ENCODE results near the gene MON1B.

MON1B gene

DNA sequence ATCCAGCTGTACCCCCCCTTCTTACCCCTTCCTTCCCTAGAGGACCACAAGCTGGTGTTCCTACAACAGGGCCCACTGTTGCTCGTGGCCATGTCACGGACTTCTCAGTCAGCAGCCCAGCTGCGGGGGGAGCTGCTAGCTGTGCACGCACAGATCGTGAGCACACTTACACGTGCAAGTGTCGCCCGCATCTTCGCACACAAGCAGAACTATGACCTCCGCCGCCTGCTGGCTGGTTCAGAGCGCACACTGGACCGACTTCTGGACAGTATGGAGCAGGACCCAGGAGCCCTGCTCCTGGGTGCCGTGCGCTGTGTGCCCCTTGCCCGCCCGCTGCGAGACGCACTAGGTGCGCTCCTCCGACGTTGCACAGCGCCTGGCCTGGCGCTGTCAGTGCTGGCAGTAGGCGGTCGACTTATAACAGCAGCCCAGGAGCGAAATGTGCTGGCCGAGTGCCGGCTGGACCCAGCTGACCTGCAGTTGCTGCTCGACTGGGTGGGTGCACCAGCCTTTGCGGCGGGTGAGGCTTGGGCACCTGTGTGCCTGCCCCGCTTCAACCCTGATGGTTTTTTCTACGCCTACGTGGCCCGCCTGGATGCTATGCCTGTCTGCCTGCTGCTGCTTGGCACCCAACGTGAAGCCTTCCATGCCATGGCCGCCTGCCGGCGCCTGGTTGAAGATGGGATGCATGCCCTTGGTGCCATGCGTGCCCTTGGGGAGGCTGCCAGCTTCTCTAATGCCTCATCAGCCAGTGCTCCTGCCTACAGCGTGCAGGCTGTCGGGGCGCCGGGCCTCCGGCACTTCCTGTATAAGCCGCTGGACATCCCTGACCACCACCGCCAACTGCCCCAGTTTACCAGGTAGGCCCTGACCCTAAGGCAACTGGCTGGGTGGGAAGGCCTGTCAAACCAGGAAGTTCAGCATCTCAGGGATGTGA lies 3.6 kb downstream of the MON1B start:
- DNase-seq (ENCODE audit: low read depth) = no peak
- H3K4me3 ChIP-seq (ENCODE audit: low read depth, low read length) = no peak overlapping the region

GRCh38 chr16:77195411-77195810 lies 4.4 kb downstream of the MON1B start:
- no peak for DNase-seq (ENCODE audit: low read depth)
- no peak overlapping the region for H3K4me3 ChIP-seq (ENCODE audit: low read depth, low read length)

DNA sequence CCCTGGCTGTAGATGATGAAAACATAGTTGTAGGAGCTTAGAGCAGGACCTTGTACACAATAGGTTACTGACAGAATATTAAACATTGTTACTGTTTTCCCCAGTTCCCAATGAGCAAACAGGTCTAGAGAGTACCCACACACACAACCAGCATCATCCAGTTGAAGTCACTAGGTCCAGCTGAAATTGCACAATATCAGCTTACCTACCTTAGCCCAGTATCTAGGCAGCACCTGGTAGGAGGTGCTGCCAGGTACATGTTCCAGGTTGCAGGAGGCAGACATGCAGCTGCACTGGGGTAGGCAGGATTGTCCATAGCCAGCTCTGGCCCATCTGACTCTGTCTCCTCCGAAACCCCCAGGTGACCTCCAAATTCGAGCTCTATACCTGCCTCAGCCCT lies 6.8 kb downstream of the MON1B start:
- no peak for DNase-seq (ENCODE audit: low read depth)
- H3K4me3 ChIP-seq (ENCODE audit: low read depth, low read length) = no peak overlapping the region

- no peak for DNase-seq (ENCODE audit: low read depth)
- no peak within 1 kb of the TSS for H3K4me3 ChIP-seq (ENCODE audit: low read depth, low read length)
These were observed 8.2 kb downstream of the MON1B start, which contains the start of gene SYCE1L for GRCh38 chr16:77199211-77199610. SYCE1L (plus strand) TSS chr16:77199408; CDS start chr16:77199452, 44 bp downstream.

- H3K4me3 ChIP-seq (ENCODE audit: low read depth, low read length) = no peak overlapping the region
- DNase-seq (ENCODE audit: low read depth) = no peak
These were observed 15.5 kb downstream of the MON1B start for GRCh38 chr16:77206533-77206932.

- DNase-seq (ENCODE audit: low read depth) = no peak
- H3K4me3 ChIP-seq (ENCODE audit: low read depth, low read length) = no peak overlapping the region
These were observed 16.0 kb downstream of the MON1B start for GRCh38 chr16:77207030-77207429.

- no peak for DNase-seq (ENCODE audit: low read depth)
- H3K4me3 ChIP-seq (ENCODE audit: low read depth, low read length) = no peak overlapping the region
These were observed 17.4 kb downstream of the MON1B start for GRCh38 chr16:77208382-77208781.

- no peak for DNase-seq (ENCODE audit: low read depth)
These were observed 21.1 kb downstream of the MON1B start for GRCh38 chr16:77211880-77212740.

DNA sequence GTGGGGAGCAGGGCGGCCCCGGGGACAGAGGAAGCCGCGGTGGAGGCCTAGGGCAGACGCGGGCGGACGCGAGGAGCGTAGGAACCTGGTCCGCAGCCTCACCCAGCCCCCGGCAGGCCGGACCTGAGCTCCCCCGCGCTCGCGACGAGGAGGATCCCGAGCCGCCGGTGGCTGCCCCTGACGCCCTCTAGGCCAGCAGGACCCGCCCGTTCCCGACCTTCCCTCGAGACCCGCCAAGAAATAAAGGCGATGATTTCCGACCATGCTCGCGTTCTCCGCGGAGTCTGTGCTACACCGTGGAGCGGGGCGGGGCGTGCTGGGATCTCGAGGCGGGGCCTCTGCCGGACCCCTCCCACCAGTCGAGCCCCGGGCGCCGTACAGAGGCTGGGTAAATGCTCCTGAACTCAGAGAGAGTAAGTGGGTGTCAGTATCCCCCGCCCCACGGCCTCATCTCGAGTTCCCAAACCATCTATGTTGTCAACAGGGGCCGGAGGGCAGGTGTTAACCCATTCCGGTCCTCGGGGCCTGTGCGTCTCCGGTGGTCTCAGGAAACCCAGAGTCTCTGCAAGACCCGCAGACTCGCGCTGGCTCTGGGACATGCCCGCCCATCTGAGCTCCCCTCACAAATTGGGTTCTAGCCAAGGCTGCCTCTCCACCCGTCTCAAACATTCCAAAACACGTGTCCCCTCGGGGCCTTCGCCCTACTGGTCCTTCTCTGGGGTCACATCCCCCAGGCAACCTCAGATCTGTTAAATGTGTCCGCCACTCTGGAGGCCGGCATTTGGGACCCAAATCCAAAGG lies 22.0 kb downstream of the MON1B start:
- H3K4me3 ChIP-seq (ENCODE audit: low read depth, low read length) = peak overlapping the region; percentile 51

More at GRCh38 chr16:77211880-77212740, 21.1 kb downstream of the MON1B start:
- H3K4me3 ChIP-seq (ENCODE audit: low read depth, low read length) = peak overlapping the region; percentile 51

GRCh38 chr16:77213542-77214106 lies 22.6 kb downstream of the MON1B start:
- H3K4me3 ChIP-seq (ENCODE audit: low read depth, low read length) = no peak overlapping the region
- peak; percentile 81 for DNase-seq (ENCODE audit: low read depth)

More for the DNA sequence above, 22.0 kb downstream of the MON1B start:
- no peak for DNase-seq (ENCODE audit: low read depth)

DNA sequence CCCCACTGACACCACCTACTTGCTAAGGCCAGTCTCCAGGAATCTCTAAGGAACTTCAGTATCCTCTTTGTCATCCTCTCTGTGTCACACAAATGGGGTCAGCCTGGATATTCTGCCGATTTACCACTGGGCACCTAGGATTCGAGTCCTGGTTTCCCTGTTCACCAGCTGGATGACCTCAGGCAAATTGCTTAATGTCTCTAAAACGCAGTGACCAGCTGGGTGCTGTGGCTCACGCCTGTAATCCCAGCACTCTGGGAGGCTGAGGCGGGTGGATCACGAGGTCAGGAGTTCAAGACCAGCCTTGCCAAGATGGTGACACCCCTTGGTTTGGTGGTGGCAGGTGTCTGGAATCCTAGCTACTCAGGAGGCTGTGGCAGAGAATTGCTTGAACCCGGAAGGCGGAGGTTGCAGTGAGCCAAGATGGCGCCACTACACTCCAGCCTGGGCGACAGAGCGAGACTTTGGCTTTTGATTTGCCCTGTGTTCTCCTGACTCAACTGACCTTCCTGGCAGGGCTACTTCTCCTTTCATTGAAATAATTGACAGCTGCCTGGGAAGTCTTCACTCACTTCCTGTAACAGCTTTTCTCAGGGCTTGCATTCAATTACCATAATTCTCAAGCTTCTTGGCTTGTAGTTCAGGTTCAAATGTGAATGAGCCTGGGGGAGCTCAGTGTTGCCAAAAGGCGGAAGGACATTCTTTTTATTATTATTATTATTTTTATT lies 23.6 kb downstream of the MON1B start:
- no peak overlapping the region for H3K4me3 ChIP-seq (ENCODE audit: low read depth, low read length)
- DNase-seq (ENCODE audit: low read depth) = no peak

DNA sequence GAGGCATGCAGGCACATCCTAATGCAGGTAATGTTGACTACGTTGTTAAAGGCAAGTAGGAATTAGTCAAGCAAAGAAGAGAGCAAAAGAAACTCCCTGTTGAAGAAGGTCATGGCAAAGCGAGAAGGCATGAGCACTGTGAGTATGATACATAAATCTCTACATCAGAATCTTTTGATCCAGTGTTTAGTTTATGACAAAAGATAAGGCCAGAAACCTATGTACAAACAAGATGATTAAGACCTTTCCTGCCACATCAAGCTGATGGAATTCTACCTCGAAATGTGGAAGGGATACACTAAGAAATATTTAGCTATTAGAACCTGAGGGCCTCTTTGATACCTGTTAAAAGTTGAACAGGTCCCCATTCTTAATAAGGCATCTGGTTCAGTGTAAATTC lies 28.4 kb downstream of the MON1B start:
- DNase-seq (ENCODE audit: low read depth) = no peak
- no peak overlapping the region for H3K4me3 ChIP-seq (ENCODE audit: low read depth, low read length)

- H3K4me3 ChIP-seq (ENCODE audit: low read depth, low read length) = no peak overlapping the region
- no peak for DNase-seq (ENCODE audit: low read depth)
These were observed 29.4 kb downstream of the MON1B start for GRCh38 chr16:77220427-77220826.

DNA sequence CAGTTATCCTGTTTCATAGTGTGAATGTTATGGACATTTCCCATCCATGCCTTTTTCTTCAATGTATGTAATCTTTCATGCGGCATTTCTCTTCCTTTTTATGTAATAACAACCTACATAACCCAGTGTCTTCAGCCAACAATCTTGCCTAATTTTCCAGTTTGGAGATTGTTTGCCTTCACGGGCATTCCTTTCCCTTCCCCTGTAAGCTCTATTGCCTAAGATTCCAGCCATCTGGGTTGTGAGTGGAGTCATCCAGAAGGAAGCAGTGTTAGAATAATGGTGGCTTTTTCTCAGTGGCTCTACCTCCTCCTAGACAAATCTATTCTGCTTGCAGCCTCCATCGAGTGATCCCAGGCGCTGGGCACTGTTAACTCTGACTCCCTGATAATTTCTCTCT lies 30.5 kb downstream of the MON1B start:
- no peak for DNase-seq (ENCODE audit: low read depth)
- no peak overlapping the region for H3K4me3 ChIP-seq (ENCODE audit: low read depth, low read length)

DNA sequence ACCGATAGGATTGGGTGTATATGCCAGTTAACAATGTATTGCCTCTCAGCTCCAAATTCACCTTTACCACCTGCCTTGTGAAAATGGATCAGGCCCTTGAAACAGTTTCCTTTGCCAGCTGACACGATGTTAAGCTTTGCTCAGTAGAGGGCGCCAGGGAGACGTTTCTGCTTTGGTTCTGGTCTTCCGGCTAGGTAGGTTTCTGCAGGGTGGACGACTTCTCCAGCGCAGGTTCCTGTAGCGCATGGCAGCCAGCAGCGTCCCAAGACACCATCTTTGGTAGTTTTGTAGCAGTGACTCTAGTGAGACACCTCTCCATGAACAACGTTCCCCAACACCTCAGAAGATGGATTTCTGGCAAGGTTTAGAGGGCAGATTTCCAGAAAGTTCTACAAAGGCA lies 32.2 kb downstream of the MON1B start:
- H3K4me3 ChIP-seq (ENCODE audit: low read depth, low read length) = no peak overlapping the region
- no peak for DNase-seq (ENCODE audit: low read depth)

DNA sequence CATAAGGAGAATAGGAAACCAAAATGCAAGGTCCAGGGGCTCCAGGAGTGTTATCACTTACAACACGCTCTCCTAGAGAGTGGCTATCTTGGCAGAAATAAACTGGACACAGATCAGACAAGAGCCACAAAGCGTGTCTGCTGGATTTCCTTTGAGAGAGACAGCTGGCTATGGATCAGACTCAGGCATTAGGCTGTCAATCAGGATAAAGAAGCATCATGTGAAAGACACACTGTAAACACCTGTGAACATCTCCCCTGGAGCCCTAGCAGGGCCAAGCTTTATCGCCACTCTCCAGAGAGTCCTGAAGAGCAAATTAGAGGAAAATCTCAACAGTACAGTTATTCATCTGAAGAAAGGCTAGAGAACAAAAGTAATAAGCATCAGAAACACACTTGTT lies 34.2 kb downstream of the MON1B start:
- DNase-seq (ENCODE audit: low read depth) = no peak
- no peak overlapping the region for H3K4me3 ChIP-seq (ENCODE audit: low read depth, low read length)

- DNase-seq (ENCODE audit: low read depth) = no peak
- no peak overlapping the region for H3K4me3 ChIP-seq (ENCODE audit: low read depth, low read length)
These were observed 36.8 kb downstream of the MON1B start for GRCh38 chr16:77227745-77228144.

GRCh38 chr16:77231047-77231446 lies 40.1 kb downstream of the MON1B start:
- no peak for DNase-seq (ENCODE audit: low read depth)
- H3K4me3 ChIP-seq (ENCODE audit: low read depth, low read length) = no peak overlapping the region
